Measurements from ENCODE around the gene CUL4A.

Gene CUL4A

GRCh38 chr13:113179374-113180230, 29.8 kb upstream of the CUL4A start:
- no peak for DNase-seq

- DNase-seq: no peak
Measured at GRCh38 chr13:113182046-113182445, 27.4 kb upstream of the CUL4A start.

- DNase-seq: no peak
Measured at GRCh38 chr13:113183450-113184129, 25.8 kb upstream of the CUL4A start.

GRCh38 chr13:113184568-113185440, 24.6 kb upstream of the CUL4A start:
- no peak for DNase-seq

- DNase-seq: no peak
Measured at GRCh38 chr13:113186061-113186900, 23.1 kb upstream of the CUL4A start.

GRCh38 chr13:113187263-113187669, 22.1 kb upstream of the CUL4A start:
- DNase-seq: no peak

GRCh38 chr13:113187883-113188665, 21.3 kb upstream of the CUL4A start:
- DNase-seq: no peak

- DNase-seq: no peak
Measured at GRCh38 chr13:113190181-113190580, 19.2 kb upstream of the CUL4A start.

- no peak for DNase-seq
Measured at GRCh38 chr13:113192279-113192678, 17.1 kb upstream of the CUL4A start.

- no peak for DNase-seq
Measured at GRCh38 chr13:113192902-113193301, 16.5 kb upstream of the CUL4A start.

- no peak for DNase-seq
Measured at GRCh38 chr13:113195360-113195759, 14.1 kb upstream of the CUL4A start.

GRCh38 chr13:113196970-113197737, 12.3 kb upstream of the CUL4A start:
- no peak for DNase-seq

GRCh38 chr13:113201815-113202214, 7.6 kb upstream of the CUL4A start:
- no peak for DNase-seq

GRCh38 chr13:113202912-113203311, 6.5 kb upstream of the CUL4A start:
- no peak for DNase-seq

GRCh38 chr13:113203507-113204377, 5.7 kb upstream of the CUL4A start:
- DNase-seq: no peak

GRCh38 chr13:113204378-113204734, 5.1 kb upstream of the CUL4A start:
- DNase-seq: no peak

- DNase-seq: no peak
Measured at GRCh38 chr13:113205428-113205931, 3.9 kb upstream of the CUL4A start.

GRCh38 chr13:113207460-113207859, 2.0 kb upstream of the CUL4A start:
- DNase-seq: no peak

- no peak for DNase-seq
Measured at GRCh38 chr13:113207890-113208420, 1.5 kb upstream of the CUL4A start.

Measured in NCI-H1092 (cell line).